22Rv1 (cell line): ENCODE data around the gene ARID1A.

ENCODE experiments used
- H3K27ac ChIP-seq: fragments of 450-650 bp; 2 replicates; pipeline ENCODE4 v1.5.1; 2017
- ZFX ChIP-seq: fragments of 450-650 bp; IDR thresholded peaks from 2 replicates; pipeline ENCODE4 v1.6.1; 2017; ENCODE audit warnings: antibody characterized with exemption, borderline replicate concordance
- TF ChIP-seq, protein P1 (sequence below): fragments of 450-650 bp; IDR thresholded peaks from 2 replicates; pipeline ENCODE4 v1.5.1; 2017; ENCODE audit warnings: mild to moderate bottlenecking

The ARID1A gene

DNA sequence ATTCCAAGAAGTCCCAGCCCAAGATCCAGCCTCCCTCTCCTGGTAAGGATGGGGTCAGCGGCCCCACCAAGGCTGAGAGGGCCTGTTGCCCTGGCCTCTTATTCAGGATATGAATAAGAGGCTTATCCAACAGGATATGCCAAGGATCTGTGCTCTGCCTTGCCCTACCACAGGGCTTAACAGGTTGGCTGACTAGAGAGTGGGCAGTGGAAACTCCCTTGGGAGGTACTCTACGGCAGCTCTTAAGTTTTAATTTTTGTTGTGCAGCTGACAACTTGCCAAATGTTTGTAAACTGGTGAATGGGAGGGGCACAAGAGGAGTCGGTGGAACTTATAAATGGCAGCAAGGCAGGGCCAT lies 75.4 kb downstream of the ARID1A start:
- H3K27ac ChIP-seq, result peak overlapping the region; percentile 44
- TF ChIP-seq, protein P1, sequence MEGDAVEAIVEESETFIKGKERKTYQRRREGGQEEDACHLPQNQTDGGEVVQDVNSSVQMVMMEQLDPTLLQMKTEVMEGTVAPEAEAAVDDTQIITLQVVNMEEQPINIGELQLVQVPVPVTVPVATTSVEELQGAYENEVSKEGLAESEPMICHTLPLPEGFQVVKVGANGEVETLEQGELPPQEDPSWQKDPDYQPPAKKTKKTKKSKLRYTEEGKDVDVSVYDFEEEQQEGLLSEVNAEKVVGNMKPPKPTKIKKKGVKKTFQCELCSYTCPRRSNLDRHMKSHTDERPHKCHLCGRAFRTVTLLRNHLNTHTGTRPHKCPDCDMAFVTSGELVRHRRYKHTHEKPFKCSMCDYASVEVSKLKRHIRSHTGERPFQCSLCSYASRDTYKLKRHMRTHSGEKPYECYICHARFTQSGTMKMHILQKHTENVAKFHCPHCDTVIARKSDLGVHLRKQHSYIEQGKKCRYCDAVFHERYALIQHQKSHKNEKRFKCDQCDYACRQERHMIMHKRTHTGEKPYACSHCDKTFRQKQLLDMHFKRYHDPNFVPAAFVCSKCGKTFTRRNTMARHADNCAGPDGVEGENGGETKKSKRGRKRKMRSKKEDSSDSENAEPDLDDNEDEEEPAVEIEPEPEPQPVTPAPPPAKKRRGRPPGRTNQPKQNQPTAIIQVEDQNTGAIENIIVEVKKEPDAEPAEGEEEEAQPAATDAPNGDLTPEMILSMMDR, result no peak
- TF ChIP-seq ZFX, result no peak

DNA sequence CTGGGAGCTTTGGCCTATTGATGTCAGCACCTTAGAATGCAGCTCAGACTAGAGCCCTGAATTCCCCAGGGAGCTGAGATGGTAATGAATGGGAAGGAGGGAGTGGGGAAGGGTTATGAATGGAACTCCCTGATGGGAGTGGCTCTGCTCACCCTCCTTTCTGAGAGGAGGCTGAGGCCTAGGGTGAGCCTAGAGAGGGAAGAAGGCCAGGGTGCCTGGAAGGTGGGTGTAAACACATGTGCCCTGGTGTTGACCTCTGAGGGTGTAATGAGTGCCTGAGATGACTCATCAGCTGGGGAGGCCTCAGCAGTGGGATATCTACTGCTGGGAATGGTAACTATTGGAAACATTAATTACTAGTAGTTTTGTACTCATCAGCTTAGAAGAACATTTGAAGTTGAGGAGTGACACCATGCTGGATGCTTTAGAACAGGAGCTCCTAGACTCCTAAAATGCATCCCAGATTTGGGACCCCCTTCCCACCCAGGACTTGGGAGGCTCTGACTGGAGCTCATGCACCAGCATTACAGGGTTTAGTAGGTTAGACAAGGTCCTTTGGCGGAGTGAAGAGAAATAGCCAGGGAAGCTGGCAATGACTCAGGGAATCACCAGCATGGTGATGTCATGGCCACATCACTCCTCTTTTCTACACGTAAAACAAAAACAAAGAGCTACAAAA lies 76.0 kb downstream of the ARID1A start:
- TF ChIP-seq, protein P1, result no peak
- TF ChIP-seq ZFX, result no peak
- H3K27ac ChIP-seq, result peak overlapping the region; percentile 44

DNA sequence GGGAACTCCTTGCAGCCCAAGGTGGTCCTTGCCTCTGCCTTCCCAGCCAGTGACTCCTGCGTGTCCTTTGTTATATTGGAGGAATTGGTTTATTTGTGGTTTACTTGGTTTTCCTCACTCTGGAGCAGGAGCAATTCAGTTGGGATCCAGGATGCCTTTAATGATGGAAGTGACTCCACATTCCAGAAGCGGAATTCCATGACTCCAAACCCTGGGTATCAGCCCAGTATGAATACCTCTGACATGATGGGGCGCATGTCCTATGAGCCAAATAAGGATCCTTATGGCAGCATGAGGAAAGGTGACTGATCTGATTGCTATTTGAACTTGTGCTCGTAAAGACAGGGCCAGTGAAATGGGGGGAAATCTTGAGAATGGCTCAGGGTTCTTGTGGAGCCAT lies 76.9 kb downstream of the ARID1A start:
- TF ChIP-seq, protein P1, result no peak
- TF ChIP-seq ZFX, result no peak
- peak overlapping the region; percentile 44 for H3K27ac ChIP-seq

DNA sequence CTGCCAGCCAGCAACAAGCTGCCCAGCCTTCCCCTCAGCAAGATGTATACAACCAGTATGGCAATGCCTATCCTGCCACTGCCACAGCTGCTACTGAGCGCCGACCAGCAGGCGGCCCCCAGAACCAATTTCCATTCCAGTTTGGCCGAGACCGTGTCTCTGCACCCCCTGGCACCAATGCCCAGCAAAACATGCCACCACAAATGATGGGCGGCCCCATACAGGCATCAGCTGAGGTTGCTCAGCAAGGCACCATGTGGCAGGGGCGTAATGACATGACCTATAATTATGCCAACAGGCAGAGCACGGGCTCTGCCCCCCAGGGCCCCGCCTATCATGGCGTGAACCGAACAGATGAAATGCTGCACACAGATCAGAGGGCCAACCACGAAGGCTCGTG lies 78.6 kb downstream of the ARID1A start:
- TF ChIP-seq, protein P1, result no peak
- no peak for TF ChIP-seq ZFX
- H3K27ac ChIP-seq, result 0 out of 2 replicates have a peak overlapping the region, but pooled peaks have one; percentile 97

DNA sequence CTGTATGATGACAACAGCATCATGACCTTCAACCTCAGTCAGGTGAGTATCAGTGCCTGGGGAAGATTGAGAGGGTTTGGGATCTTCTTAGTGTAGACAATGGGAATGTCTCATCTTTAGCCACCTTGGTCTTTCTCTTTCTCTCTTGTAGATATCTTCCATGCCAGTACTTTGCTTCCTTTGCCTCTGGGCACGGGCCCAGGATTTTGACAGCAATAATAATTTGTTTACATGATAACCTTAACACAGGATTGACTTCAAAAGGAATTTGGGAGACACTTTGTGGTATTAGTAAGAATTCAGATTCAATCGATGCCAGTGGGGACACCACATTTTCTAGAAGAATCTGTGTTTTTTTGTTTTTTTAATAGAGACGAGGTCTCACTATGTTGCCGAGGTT lies 79.9 kb downstream of the ARID1A start:
- peak overlapping the region; percentile 97 for H3K27ac ChIP-seq
- no peak for TF ChIP-seq ZFX
- TF ChIP-seq, protein P1, result no peak

DNA sequence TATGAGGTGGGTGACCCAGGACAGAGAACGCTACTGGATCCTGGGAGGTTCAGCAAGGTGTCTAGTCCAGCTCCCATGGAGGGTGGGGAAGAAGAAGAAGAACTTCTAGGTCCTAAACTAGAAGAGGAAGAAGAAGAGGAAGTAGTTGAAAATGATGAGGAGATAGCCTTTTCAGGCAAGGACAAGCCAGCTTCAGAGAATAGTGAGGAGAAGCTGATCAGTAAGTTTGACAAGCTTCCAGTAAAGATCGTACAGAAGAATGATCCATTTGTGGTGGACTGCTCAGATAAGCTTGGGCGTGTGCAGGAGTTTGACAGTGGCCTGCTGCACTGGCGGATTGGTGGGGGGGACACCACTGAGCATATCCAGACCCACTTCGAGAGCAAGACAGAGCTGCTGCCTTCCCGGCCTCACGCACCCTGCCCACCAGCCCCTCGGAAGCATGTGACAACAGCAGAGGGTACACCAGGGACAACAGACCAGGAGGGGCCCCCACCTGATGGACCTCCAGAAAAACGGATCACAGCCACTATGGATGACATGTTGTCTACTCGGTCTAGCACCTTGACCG lies 83.4 kb downstream of the ARID1A start:
- no peak for TF ChIP-seq ZFX
- H3K27ac ChIP-seq, result peak overlapping the region; percentile 97; the same call in 1 of the 2 replicates

DNA sequence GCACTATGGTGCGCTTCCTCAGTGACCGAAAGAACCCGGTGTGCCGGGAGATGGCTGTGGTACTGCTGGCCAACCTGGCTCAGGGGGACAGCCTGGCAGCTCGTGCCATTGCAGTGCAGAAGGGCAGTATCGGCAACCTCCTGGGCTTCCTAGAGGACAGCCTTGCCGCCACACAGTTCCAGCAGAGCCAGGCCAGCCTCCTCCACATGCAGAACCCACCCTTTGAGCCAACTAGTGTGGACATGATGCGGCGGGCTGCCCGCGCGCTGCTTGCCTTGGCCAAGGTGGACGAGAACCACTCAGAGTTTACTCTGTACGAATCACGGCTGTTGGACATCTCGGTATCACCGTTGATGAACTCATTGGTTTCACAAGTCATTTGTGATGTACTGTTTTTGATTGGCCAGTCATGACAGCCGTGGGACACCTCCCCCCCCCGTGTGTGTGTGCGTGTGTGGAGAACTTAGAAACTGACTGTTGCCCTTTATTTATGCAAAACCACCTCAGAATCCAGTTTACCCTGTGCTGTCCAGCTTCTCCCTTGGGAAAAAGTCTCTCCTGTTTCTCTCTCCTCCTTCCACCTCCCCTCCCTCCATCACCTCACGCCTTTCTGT lies 84.6 kb downstream of the ARID1A start:
- TF ChIP-seq ZFX, result no peak
- TF ChIP-seq, protein P1, result no peak

More for the DNA sequence above, 84.6 kb downstream of the ARID1A start:
- H3K27ac ChIP-seq, result peak overlapping the region; percentile 97
